GM19467 (cell line): ENCODE results near the gene SMCO4.
"Not testable (repeated sequence)": the region's sequence is repeated elsewhere in the genome, so short reads cannot be mapped to it uniquely, and the experiment has no call there.

ENCODE experiments used
- ATAC-seq: cut with Tn5 transposase; IDR thresholded peaks from one replicate; pipeline ENCODE4 v1.9.1; 2021; ENCODE audit warnings: mild to moderate bottlenecking, moderate library complexity; ENCODE audit not compliant: unreplicated experiment

SMCO4 gene

DNA sequence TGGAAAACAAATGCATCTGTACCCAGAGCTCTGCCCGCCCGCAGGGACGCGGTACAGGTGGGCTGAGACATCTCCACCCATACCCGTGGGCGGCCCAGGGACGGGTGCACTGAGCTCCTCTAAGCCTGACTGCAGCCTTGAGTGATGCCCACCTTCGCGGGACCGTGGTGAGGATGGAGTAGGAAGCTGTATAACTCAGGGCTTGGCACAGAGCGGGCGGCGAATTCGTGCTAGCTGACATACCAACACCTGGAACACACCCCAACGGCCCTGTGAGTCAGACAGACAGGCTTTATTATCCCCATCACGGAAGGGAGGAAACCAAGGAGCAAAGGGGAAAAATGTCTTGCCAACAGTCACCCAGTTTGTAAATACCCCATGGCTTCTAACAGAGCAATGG, 61.9 kb downstream of the SMCO4 start:
- no peak for ATAC-seq

- ATAC-seq = no peak
These were observed 62.4 kb downstream of the SMCO4 start for GRCh38 chr11:93480756-93481155.

DNA sequence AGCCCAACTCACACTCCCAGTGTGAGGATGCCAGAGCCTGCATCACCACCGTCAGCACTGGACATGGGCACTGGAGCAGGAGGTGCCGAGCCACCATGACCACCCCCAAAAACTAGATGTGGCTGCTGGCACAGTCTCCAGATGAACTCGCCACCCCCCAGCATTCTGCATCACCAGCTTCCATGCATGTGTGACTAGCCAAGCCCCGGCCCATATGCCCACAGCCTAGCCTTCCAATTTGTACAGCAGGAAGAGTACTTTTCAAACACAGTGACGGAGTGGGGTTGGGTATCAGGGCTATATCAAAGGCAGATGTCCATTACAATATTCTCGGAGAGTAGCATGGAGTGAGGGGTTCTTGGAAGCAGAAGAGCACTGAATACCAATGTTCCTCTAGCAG, 62.9 kb downstream of the SMCO4 start:
- ATAC-seq = no peak

- no peak for ATAC-seq
These were observed 64.3 kb downstream of the SMCO4 start for GRCh38 chr11:93478841-93479240.

GRCh38 chr11:93477684-93478234, 65.4 kb downstream of the SMCO4 start:
- no peak for ATAC-seq

DNA sequence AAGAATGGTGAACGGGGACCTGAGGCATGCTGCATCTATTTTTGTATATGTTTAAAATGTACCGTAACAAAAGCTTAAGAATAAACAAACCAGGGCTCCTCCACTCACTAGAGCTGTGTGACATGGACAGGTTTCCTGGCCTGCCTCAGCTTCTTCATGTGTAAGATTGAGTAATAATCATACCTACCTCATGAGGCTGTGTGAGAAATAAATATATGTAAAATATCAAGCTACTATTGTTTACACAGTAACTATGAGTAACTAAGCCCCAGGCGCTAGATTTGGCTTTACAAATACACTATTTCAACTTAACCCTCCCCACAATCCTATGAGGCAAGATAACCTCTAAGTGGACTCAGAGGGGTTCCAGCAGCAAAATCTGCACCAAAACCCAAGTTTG, 66.4 kb downstream of the SMCO4 start:
- no peak for ATAC-seq

DNA sequence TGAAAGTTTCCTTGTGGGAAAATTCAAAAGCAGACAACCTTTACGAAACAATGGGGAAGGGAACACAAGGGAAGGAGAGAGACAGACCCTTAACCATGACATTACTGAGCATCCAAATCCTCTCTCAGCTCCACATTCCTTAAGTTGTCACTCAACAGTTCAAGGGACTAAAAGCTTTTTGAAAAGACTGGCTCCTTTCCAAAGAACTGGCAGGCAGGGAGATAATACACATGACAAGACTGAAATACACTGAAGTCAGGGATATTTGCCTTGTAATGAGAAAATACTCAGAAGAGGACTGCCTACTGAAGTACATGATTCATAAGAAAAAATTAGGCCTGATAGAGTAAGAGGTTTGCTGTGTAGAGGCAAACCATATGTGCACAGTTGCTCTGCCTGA, 69.1 kb downstream of the SMCO4 start:
- ATAC-seq = no peak

GRCh38 chr11:93468290-93468689, 74.9 kb downstream of the SMCO4 start:
- no peak for ATAC-seq

GRCh38 chr11:93467054-93467453, 76.1 kb downstream of the SMCO4 start:
- no peak for ATAC-seq

GRCh38 chr11:93464927-93465540, 78.2 kb downstream of the SMCO4 start:
- ATAC-seq = no peak

GRCh38 chr11:93463666-93464065, 79.5 kb downstream of the SMCO4 start:
- not testable (repeated sequence) for ATAC-seq

DNA sequence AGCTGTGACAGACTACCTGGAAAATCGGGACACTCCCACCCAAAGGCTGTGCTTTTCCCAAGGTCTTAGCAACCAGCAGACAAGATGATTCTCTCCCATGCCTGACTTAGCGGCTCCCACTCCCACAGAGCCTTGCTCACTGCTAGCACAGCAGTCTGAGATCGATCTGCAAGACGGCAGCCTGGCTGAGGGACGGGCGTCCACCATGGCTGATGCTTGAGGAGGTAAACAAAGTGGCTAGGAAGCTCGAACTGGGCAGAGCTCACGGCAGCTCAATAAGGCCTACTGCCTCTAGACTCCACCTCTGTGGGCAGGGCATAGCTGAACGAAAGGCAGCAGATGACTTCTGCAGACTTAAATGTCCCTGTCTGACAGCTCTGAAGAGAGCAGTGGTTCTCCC, 84.9 kb downstream of the SMCO4 start:
- ATAC-seq = no peak

- no peak for ATAC-seq
These were observed 98.5 kb downstream of the SMCO4 start for GRCh38 chr11:93444617-93445073.

DNA sequence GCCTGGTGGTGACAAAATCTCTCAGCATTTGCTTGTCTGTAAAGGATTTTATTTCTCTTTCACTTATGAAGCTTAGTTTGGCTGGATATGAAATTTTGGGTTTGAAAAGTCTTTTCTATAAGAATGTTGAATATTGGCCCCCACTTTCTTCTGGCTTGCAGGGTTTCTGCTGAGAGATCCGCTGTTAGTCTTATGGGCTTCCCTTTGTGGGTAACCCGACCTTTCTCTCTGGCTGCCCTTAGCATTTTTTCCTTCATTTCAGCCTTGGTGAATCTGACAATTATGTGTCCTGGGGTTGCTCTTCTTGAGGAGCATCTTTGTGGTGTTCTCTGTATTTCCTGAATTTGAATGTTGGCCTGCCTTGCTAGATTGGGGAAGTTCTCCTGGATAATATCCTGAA, 100.0 kb downstream of the SMCO4 start:
- ATAC-seq = not testable (repeated sequence)

DNA sequence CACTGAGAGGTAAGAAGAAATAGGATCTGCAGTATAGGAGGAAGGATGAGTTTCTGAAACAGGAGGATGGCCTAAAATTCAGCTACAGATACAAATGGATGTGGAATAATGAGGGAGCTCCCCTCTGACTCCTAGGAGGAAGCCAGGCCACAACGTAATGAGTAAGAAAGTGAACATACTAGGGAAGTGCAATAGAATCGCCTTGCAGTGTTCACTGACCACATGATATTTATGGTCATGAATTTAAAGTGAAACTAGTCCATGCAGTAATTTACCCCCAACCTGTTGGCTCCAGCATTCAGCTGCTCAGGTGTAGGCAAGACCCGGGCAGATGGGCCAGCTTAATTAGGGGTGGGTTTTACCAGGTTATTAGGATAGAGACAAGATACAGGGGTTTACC, 110.9 kb downstream of the SMCO4 start:
- no peak for ATAC-seq
